Measurements from ENCODE around the gene CLDN5.

CLDN5 gene

GRCh38 chr22:19520566-19521305 lies 3.5 kb downstream of the CLDN5 start:
- FAIRE-seq: no peak

GRCh38 chr22:19520007-19520406 lies 4.2 kb downstream of the CLDN5 start:
- FAIRE-seq: no peak

- FAIRE-seq: no peak
Observed at GRCh38 chr22:19519041-19519926, 4.9 kb downstream of the CLDN5 start.

GRCh38 chr22:19518635-19519034 lies 5.6 kb downstream of the CLDN5 start:
- no peak for FAIRE-seq

GRCh38 chr22:19517919-19518611 lies 6.1 kb downstream of the CLDN5 start:
- no peak for FAIRE-seq

- FAIRE-seq: no peak
Observed at GRCh38 chr22:19517171-19517500, 7.1 kb downstream of the CLDN5 start.

GRCh38 chr22:19516378-19517170 lies 7.6 kb downstream of the CLDN5 start:
- FAIRE-seq: no peak

GRCh38 chr22:19515654-19516377 lies 8.4 kb downstream of the CLDN5 start:
- no peak for FAIRE-seq

- no peak for FAIRE-seq
Observed at GRCh38 chr22:19514831-19515565, 9.2 kb downstream of the CLDN5 start.

- FAIRE-seq: no peak
Observed at GRCh38 chr22:19513823-19514222, 10.4 kb downstream of the CLDN5 start.

- FAIRE-seq: no peak
Observed at GRCh38 chr22:19510919-19511341, 13.3 kb downstream of the CLDN5 start.

- FAIRE-seq: no peak
Observed at GRCh38 chr22:19509923-19510322, 14.3 kb downstream of the CLDN5 start.

- FAIRE-seq: no peak
Observed at GRCh38 chr22:19509191-19509590, 15.0 kb downstream of the CLDN5 start.

GRCh38 chr22:19508024-19508776 lies 16.0 kb downstream of the CLDN5 start:
- no peak for FAIRE-seq

- FAIRE-seq: no peak
Observed at GRCh38 chr22:19507534-19507861, 16.7 kb downstream of the CLDN5 start.

GRCh38 chr22:19506212-19506611 lies 18.0 kb downstream of the CLDN5 start:
- no peak for FAIRE-seq

- no peak for FAIRE-seq
Observed at GRCh38 chr22:19505735-19506126, 18.5 kb downstream of the CLDN5 start.

GRCh38 chr22:19504900-19505734 lies 19.1 kb downstream of the CLDN5 start:
- no peak for FAIRE-seq

- no peak for FAIRE-seq
Observed at GRCh38 chr22:19503869-19504268, 20.3 kb downstream of the CLDN5 start.

GRCh38 chr22:19503367-19503766 lies 20.8 kb downstream of the CLDN5 start:
- no peak for FAIRE-seq

Measured in colon (tissue), 2 donors.